Right lobe of liver (tissue), 4 donors: ENCODE results near the gene KCNAB1.
"Not testable (repeated sequence)": the region's sequence is repeated elsewhere in the genome, so short reads cannot be mapped to it uniquely, and the experiment has no call there.

Source experiments
- POLR2A ChIP-seq: fragments of 450-650 bp; IDR thresholded peaks from one replicate; pipeline ENCODE4 v1.6.1; 2017; ENCODE audit warnings: antibody characterized with exemption, mild to moderate bottlenecking
- TF ChIP-seq, protein P1 (sequence below), 4 donors: fragments of 200-600 bp in 3 of 4; fragments of 450-650 bp in 1 of 4; IDR thresholded peaks; one replicate each; pipeline versions ENCODE4 v1.5.1 to v1.8.0; 2016 to 2022; ENCODE audit warnings: antibody characterized with exemption in 4 of 4, mild to moderate bottlenecking in 2 of 4
- donor health status: DM: no; HTN: no; CAD: no.
- donor health status: DM: no; HTN: no; CAD: no.
- donor health status: DM: no; HTN: yes; CAD: no.

DNA sequence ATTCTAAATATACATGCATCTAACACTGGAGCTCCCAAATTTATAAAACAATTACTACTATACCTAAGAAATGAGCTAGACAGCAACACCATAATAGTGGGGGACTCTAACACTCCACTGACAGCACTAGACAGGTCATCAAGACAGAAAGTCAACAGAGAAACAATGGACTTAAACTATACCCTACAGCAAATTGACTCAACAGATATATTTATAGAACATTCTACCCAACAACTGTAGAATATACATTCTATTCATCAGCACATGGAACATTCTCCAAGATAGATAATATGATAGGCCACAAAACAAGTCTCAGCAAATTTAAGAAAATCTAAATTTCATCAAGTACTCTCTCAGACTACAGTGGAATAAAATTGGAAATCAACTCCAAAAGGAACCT lies 102.0 kb downstream of the KCNAB1 start:
- not testable (repeated sequence) for TF ChIP-seq POLR2A
- TF ChIP-seq, protein P1, sequence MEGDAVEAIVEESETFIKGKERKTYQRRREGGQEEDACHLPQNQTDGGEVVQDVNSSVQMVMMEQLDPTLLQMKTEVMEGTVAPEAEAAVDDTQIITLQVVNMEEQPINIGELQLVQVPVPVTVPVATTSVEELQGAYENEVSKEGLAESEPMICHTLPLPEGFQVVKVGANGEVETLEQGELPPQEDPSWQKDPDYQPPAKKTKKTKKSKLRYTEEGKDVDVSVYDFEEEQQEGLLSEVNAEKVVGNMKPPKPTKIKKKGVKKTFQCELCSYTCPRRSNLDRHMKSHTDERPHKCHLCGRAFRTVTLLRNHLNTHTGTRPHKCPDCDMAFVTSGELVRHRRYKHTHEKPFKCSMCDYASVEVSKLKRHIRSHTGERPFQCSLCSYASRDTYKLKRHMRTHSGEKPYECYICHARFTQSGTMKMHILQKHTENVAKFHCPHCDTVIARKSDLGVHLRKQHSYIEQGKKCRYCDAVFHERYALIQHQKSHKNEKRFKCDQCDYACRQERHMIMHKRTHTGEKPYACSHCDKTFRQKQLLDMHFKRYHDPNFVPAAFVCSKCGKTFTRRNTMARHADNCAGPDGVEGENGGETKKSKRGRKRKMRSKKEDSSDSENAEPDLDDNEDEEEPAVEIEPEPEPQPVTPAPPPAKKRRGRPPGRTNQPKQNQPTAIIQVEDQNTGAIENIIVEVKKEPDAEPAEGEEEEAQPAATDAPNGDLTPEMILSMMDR (IDR thresholded peaks at IDR 0.05): not testable (repeated sequence)
